Measurements from ENCODE around the gene KLF16.
"Not testable (repeated sequence)": the region's sequence is repeated elsewhere in the genome, so short reads cannot be mapped to it uniquely, and the experiment has no call there.

Gene KLF16

GRCh38 chr19:1863328-1863637, at the start of gene KLF16:
Gene KLF16 (minus strand): TSS chr19:1863579. CDS start chr19:1863497, 82 bp downstream.
- no peak for DNase-seq

GRCh38 chr19:1912760-1913505, 49.6 kb upstream of the KLF16 start:
- no peak for DNase-seq

- no peak for DNase-seq
These were observed 48.6 kb upstream of the KLF16 start for GRCh38 chr19:1911995-1912394.

- no peak for DNase-seq
These were observed 47.7 kb upstream of the KLF16 start for GRCh38 chr19:1911098-1911497.

- DNase-seq = no peak
These were observed 46.8 kb upstream of the KLF16 start for GRCh38 chr19:1910177-1910576.

- DNase-seq = no peak
These were observed 46.3 kb upstream of the KLF16 start for GRCh38 chr19:1909761-1910080.

- DNase-seq = no peak
These were observed 44.9 kb upstream of the KLF16 start for GRCh38 chr19:1908364-1908678.

GRCh38 chr19:1907563-1908363, 44.4 kb upstream of the KLF16 start:
- DNase-seq = no peak

- DNase-seq = no peak
These were observed 43.7 kb upstream of the KLF16 start for GRCh38 chr19:1906985-1907562.

GRCh38 chr19:1905863-1906375, 42.5 kb upstream of the KLF16 start:
- DNase-seq = no peak

- peak; percentile 99 for DNase-seq
These were observed 41.9 kb upstream of the KLF16 start, which contains the start of the genes ADAT3 and SCAMP4 for GRCh38 chr19:1905110-1905862. Gene ADAT3 (plus strand): TSS chr19:1905399. CDS start chr19:1912048, 6,649 bp downstream. Gene SCAMP4 (plus strand): TSS chr19:1905399. CDS start chr19:1915020, 9,621 bp downstream.

- DNase-seq = no peak
These were observed 41.4 kb upstream of the KLF16 start for GRCh38 chr19:1904860-1905109.

- DNase-seq = no peak
These were observed 39.5 kb upstream of the KLF16 start for GRCh38 chr19:1902923-1903322.

- no peak for DNase-seq
These were observed 38.6 kb upstream of the KLF16 start for GRCh38 chr19:1901940-1902404.

GRCh38 chr19:1896508-1896907, 33.1 kb upstream of the KLF16 start:
- DNase-seq = no peak

GRCh38 chr19:1893791-1894190, 30.4 kb upstream of the KLF16 start:
- DNase-seq = no peak

- DNase-seq = no peak
These were observed 26.5 kb upstream of the KLF16 start for GRCh38 chr19:1889907-1890306.

- DNase-seq = no peak
These were observed 25.0 kb upstream of the KLF16 start for GRCh38 chr19:1888385-1888784.

GRCh38 chr19:1886360-1886759, 23.0 kb upstream of the KLF16 start:
- not testable (repeated sequence) for DNase-seq

GRCh38 chr19:1885398-1886119, 22.2 kb upstream of the KLF16 start, which contains the start of gene ABHD17A:
Gene ABHD17A (minus strand): TSS chr19:1885496. CDS start chr19:1881566, 3,930 bp downstream.
- peak; percentile 95 to 97 for DNase-seq

- DNase-seq = no peak
These were observed 21.4 kb upstream of the KLF16 start for GRCh38 chr19:1884719-1885334.

- DNase-seq = peak in 1 of 2 experiments; percentile 44
These were observed 20.9 kb upstream of the KLF16 start for GRCh38 chr19:1884291-1884718.
